HEK293 (cell line): Measurements from ENCODE around the gene CDC14B.

Experiments used
- CTCF ChIA-PET: fragments of 350-600 bp; formaldehyde crosslinking; extraction: SDS; loops from one replicate; lab custom pipeline; 2021; ENCODE audit warnings: antibody characterized with exemption; lab: Yijun Ruan, JAX
- POLR2A ChIA-PET: fragments of 300-600 bp; formaldehyde crosslinking; extraction: SDS; loops from one replicate; lab custom pipeline; 2020; ENCODE audit warnings: antibody characterized with exemption, inconsistent platforms; lab: Yijun Ruan, JAX
- H3K27ac ChIP-seq: fragments of 200-500 bp; sonication (Bioruptor generic); 2 replicates; pipeline ENCODE4 v1.5.1; 2014; ENCODE audit warnings: low read depth, low read length, control low read depth, inconsistent platforms; ENCODE audit errors: extremely low read depth
- H3K36me3 ChIP-seq, 2 experiments: fragments of 200-500 bp in 1 of 2; sonication (Bioruptor generic) in 1 of 2; 1 replicate in 1 of 2; 2 replicates in 1 of 2; pipeline ENCODE4 v1.5.1; 2014 to 2017; ENCODE audit warnings: inconsistent platforms in 2 of 2, low read length in 2 of 2; ENCODE audit not compliant: control insufficient read depth in 2 of 2, insufficient read depth in 1 of 2
- H3K4me1 ChIP-seq: fragments of 200-500 bp; sonication (Bioruptor generic); 2 replicates; pipeline ENCODE4 v1.5.1; 2014; ENCODE audit warnings: mild to moderate bottlenecking, low read length, inconsistent platforms; ENCODE audit not compliant: control insufficient read depth, insufficient read depth
- H3K4me3 ChIP-seq: 2 replicates; pipeline ENCODE4 v1.5.1; 2011; ENCODE audit warnings: low read depth, mild to moderate bottlenecking, control low read depth, low read length, moderate library complexity
- H3K9me3 ChIP-seq: fragments of 200-500 bp; sonication (Bioruptor generic); 2 replicates; pipeline ENCODE4 v1.5.1; 2014; ENCODE audit warnings: low read depth, low read length, inconsistent platforms; ENCODE audit not compliant: control insufficient read depth, insufficient read depth
- MEIS1 ChIP-seq: sonication (generic); formaldehyde crosslinking; IDR thresholded peaks from 2 replicates; pipeline ENCODE4 v1.8.1; 2022; ENCODE audit warnings: missing genetic modification reagents, mild to moderate bottlenecking, borderline replicate concordance
- PRDM10 ChIP-seq: fragments of 450-650 bp; formaldehyde crosslinking; IDR thresholded peaks from 2 replicates; pipeline ENCODE4 v1.5.1; 2016; ENCODE audit warnings: missing biosample characterization, missing genetic modification characterization
- TRIM28 ChIP-seq: IDR thresholded peaks from 2 replicates; pipeline ENCODE4 v1.6.1; 2011; ENCODE audit warnings: low read length, control low read depth, borderline replicate concordance
- ZBTB11 ChIP-seq: fragments of 450-650 bp; formaldehyde crosslinking; conservative IDR thresholded peaks from 2 replicates; pipeline ENCODE4 v1.5.1; 2016; ENCODE audit warnings: low read depth, missing biosample characterization, missing genetic modification characterization
- ZBTB17 ChIP-seq: fragments of 450-650 bp; formaldehyde crosslinking; IDR thresholded peaks from 2 replicates; pipeline ENCODE4 v1.5.1; 2016; ENCODE audit warnings: missing biosample characterization, missing genetic modification characterization
- ZBTB8A ChIP-seq: fragments of 450-650 bp; formaldehyde crosslinking; IDR thresholded peaks from 2 replicates; pipeline ENCODE4 v1.5.1; 2016; ENCODE audit warnings: missing biosample characterization, missing genetic modification characterization
- ZEB2 ChIP-seq: fragments of 450-650 bp; formaldehyde crosslinking; IDR thresholded peaks from 2 replicates; pipeline ENCODE4 v1.5.1; 2016; ENCODE audit warnings: missing biosample characterization, missing genetic modification characterization
- ZNF121 ChIP-seq: fragments of 450-650 bp; formaldehyde crosslinking; IDR thresholded peaks from 2 replicates; pipeline ENCODE4 v1.5.1; 2016; ENCODE audit warnings: missing biosample characterization, missing genetic modification characterization
- ZNF133 ChIP-seq: fragments of 450-650 bp; formaldehyde crosslinking; IDR thresholded peaks from 2 replicates; pipeline ENCODE4 v1.5.1; 2016; ENCODE audit warnings: missing biosample characterization, missing genetic modification characterization
- ZNF2 ChIP-seq: fragments of 450-650 bp; formaldehyde crosslinking; IDR thresholded peaks from 2 replicates; pipeline ENCODE4 v1.5.1; 2016; ENCODE audit warnings: missing biosample characterization, missing genetic modification characterization
- ZNF221 ChIP-seq: fragments of 450-650 bp; formaldehyde crosslinking; IDR thresholded peaks from 2 replicates; pipeline ENCODE4 v1.5.1; 2017; ENCODE audit warnings: missing biosample characterization, missing genetic modification characterization, borderline replicate concordance
- ZNF335 ChIP-seq: fragments of 450-650 bp; formaldehyde crosslinking; conservative IDR thresholded peaks from 2 replicates; pipeline ENCODE4 v1.5.1; 2016; ENCODE audit warnings: missing biosample characterization, missing genetic modification characterization
- ZNF350 ChIP-seq: fragments of 450-650 bp; formaldehyde crosslinking; IDR thresholded peaks from 2 replicates; pipeline ENCODE4 v1.5.0; 2017; ENCODE audit warnings: missing biosample characterization, mild to moderate bottlenecking, missing genetic modification characterization
- ZNF529 ChIP-seq: fragments of 450-650 bp; formaldehyde crosslinking; IDR thresholded peaks from 2 replicates; pipeline ENCODE4 v1.5.1; 2017; ENCODE audit warnings: missing genetic modification characterization, missing biosample characterization; ENCODE audit not compliant: insufficient replicate concordance
- ZNF558 ChIP-seq: fragments of 450-650 bp; formaldehyde crosslinking; IDR thresholded peaks from 2 replicates; pipeline ENCODE4 v1.5.1; 2016; ENCODE audit warnings: missing biosample characterization, missing genetic modification characterization
- ZNF571 ChIP-seq: fragments of 450-650 bp; formaldehyde crosslinking; IDR thresholded peaks from 2 replicates; pipeline ENCODE4 v1.5.0; 2017; ENCODE audit warnings: missing biosample characterization, missing genetic modification characterization
- ZNF664 ChIP-seq: fragments of 450-650 bp; formaldehyde crosslinking; IDR thresholded peaks from 2 replicates; pipeline ENCODE4 v1.5.1; 2016; ENCODE audit warnings: missing biosample characterization, missing genetic modification characterization
- ZNF747 ChIP-seq: fragments of 450-650 bp; formaldehyde crosslinking; IDR thresholded peaks from 2 replicates; pipeline ENCODE4 v1.5.1; 2016; ENCODE audit warnings: missing biosample characterization, missing genetic modification characterization
- ZSCAN30 ChIP-seq: fragments of 450-650 bp; IDR thresholded peaks from 2 replicates; pipeline ENCODE4 v1.5.1; 2018; ENCODE audit warnings: missing biosample characterization, mild to moderate bottlenecking, missing genetic modification characterization, moderate library complexity
- TF ChIP-seq, protein P1 (sequence below): fragments of 450-650 bp; formaldehyde crosslinking; IDR thresholded peaks from 2 replicates; pipeline ENCODE4 v1.5.1; 2016; ENCODE audit warnings: missing biosample characterization, missing genetic modification characterization
- TF ChIP-seq, protein P2 (sequence below): fragments of 450-650 bp; formaldehyde crosslinking; IDR thresholded peaks from 2 replicates; pipeline ENCODE4 v1.5.1; 2016; ENCODE audit warnings: missing biosample characterization, missing genetic modification characterization

The CDC14B gene

DNA sequence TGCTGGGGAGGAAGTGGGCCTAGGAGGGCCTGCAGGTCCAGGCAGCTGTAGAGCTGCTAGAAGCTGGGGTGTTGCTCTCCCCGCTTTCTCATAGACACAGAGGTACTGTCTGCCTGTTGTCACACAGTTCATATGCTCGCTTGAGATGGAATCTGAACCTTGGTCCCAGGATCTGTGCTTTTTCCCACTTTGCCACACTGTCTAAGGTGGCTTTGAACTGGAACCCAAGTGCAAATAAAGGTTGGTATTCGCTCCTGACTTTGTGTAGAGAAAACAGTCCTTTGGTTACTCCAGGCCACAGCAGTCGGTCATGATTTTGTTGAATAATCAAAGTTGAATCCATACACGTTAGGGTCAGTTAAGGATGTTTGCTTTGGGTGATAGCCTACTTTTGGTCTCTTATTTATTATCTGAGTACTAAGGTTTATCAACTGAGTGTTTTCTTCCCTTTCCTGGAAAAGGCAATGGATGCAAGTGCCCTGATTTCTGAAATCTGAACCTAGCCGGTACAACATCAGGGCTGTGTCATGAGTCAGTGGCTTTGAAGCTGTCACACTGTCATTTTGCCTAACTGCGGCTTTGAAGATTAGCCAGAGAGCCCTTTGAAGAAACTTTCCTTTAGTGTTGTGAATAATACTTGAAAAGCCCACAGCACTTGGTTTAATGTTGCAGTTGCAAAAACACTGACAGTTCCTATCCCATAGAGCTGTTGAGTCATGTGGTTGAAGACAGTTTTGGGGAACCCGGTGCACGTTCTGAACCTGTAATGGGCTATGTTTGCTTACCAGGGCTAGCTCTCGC, 128.4 kb downstream of the CDC14B start:
- H3K36me3 ChIP-seq, result peaks cover 0 to 62% of the 10 kb centered on the region in 2 experiments; a peak in 2 of 3 replicates
- CTCF ChIA-PET, result no interaction called here

GRCh38 chr9:96490534-96491078, 129.0 kb downstream of the CDC14B start:
- Histone ChIP-seq H3K36me3 (peaks cover 0 to 60% of the 10 kb centered on the region in 2 experiments; a peak in 2 of 3 replicates), H3K4me1 (no peaks in the 10 kb centered on the region), H3K9me3 (no peaks in the 10 kb centered on the region), H3K4me3 (no peak overlapping the region), H3K27ac (no peak overlapping the region)
- ChIA-PET POLR2A (no interaction called here), CTCF (no interaction called here)
- TF ChIP-seq ZNF571 (tag by site-specific recombination), result no peak
- TF ChIP-seq ZEB2 (tag by site-specific recombination), result no peak
- TF ChIP-seq ZSCAN30 (tag by site-specific recombination), result no peak
- no peak for TF ChIP-seq ZBTB8A (tag by site-specific recombination)
- no peak for TF ChIP-seq TRIM28
- no peak for TF ChIP-seq ZNF350
- TF ChIP-seq ZNF2 (tag by site-specific recombination), result no peak
- TF ChIP-seq ZNF747 (tag by site-specific recombination), result no peak
- TF ChIP-seq ZNF133 (tag by site-specific recombination), result no peak
- TF ChIP-seq MEIS1 (CRISPR knock-in tag), result no peak
- TF ChIP-seq ZNF558 (tag by site-specific recombination), result no peak
- TF ChIP-seq, protein P1, sequence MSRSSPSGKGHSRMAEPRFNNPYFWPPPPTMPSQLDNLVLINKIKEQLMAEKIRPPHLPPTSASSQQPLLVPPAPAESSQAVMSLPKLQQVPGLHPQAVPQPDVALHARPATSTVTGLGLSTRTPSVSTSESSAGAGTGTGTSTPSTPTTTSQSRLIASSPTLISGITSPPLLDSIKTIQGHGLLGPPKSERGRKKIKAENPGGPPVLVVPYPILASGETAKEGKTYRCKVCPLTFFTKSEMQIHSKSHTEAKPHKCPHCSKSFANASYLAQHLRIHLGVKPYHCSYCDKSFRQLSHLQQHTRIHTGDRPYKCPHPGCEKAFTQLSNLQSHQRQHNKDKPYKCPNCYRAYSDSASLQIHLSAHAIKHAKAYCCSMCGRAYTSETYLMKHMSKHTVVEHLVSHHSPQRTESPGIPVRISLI, result no peak
- TF ChIP-seq ZNF121 (tag by site-specific recombination), result no peak
- no peak for TF ChIP-seq ZBTB17 (tag by site-specific recombination)
- TF ChIP-seq ZNF664 (tag by site-specific recombination), result no peak
- TF ChIP-seq, protein P2, sequence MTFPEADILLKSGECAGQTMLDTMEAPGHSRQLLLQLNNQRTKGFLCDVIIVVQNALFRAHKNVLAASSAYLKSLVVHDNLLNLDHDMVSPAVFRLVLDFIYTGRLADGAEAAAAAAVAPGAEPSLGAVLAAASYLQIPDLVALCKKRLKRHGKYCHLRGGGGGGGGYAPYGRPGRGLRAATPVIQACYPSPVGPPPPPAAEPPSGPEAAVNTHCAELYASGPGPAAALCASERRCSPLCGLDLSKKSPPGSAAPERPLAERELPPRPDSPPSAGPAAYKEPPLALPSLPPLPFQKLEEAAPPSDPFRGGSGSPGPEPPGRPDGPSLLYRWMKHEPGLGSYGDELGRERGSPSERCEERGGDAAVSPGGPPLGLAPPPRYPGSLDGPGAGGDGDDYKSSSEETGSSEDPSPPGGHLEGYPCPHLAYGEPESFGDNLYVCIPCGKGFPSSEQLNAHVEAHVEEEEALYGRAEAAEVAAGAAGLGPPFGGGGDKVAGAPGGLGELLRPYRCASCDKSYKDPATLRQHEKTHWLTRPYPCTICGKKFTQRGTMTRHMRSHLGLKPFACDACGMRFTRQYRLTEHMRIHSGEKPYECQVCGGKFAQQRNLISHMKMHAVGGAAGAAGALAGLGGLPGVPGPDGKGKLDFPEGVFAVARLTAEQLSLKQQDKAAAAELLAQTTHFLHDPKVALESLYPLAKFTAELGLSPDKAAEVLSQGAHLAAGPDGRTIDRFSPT (tag by site-specific recombination), result no peak
- no peak for TF ChIP-seq ZNF529 (tag by site-specific recombination)
- TF ChIP-seq PRDM10 (tag by site-specific recombination), result no peak

More for the DNA sequence above, 128.4 kb downstream of the CDC14B start:
- no peak for TF ChIP-seq ZNF335 (tag by site-specific recombination)
- TF ChIP-seq ZNF221 (tag by site-specific recombination), result no peak
- no peak for TF ChIP-seq ZNF558 (tag by site-specific recombination)
- no peak for TF ChIP-seq ZBTB11 (tag by site-specific recombination)
- Histone ChIP-seq H3K27ac (no peak overlapping the region), H3K4me1 (no peaks in the 10 kb centered on the region), H3K4me3 (no peak overlapping the region), H3K9me3 (no peaks in the 10 kb centered on the region)
- POLR2A ChIA-PET, result interaction anchor here (0.8 kb wide), 1 partner anchor 72 kb away, joined by 3 read pairs; no protein-coding TSS in a partner anchor
